Measurements from ENCODE around the gene ACRBP.

DNA sequence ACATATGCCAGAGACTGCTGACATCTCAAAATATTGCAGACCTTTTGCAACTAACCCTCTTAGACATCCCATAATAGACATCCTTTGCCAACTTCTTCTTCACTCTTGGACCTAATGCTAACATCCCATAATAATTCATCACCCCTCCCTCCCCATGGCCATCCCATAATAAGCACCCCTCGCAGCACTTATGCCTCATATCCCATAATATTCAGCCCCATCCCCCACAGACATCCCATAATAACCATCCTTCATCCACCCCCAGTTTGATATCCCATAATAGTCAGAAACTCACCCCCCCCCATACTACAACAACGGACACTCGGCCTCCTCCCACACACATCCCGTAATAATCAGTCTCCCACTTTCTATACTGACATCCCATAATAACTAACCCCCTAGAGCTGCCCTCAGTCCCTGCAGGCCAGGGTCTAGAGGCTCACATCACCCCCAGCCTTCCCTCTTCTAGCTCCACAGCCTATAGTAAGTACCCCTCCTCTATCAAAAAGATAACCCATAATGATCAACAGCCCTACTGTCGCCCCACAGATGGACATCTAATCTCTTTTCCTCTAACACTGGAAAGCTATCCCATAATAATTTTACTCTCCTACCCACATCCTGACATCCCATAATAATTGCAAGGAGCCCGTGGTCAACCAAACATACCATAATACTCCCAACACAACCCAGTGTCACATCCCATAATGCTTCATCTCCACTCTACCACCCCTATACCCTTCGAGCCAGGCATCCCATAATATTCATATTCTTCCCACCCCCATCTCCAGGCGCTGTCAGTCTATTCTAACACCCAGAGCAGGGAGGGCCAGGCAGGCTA lies 39.3 kb downstream of the ACRBP start:
- TF ChIP-seq EZH2 (IDR thresholded peaks at IDR 0.05; ENCODE audit: insufficient read depth, low read length) = no peak
- TF ChIP-seq, protein P1, sequence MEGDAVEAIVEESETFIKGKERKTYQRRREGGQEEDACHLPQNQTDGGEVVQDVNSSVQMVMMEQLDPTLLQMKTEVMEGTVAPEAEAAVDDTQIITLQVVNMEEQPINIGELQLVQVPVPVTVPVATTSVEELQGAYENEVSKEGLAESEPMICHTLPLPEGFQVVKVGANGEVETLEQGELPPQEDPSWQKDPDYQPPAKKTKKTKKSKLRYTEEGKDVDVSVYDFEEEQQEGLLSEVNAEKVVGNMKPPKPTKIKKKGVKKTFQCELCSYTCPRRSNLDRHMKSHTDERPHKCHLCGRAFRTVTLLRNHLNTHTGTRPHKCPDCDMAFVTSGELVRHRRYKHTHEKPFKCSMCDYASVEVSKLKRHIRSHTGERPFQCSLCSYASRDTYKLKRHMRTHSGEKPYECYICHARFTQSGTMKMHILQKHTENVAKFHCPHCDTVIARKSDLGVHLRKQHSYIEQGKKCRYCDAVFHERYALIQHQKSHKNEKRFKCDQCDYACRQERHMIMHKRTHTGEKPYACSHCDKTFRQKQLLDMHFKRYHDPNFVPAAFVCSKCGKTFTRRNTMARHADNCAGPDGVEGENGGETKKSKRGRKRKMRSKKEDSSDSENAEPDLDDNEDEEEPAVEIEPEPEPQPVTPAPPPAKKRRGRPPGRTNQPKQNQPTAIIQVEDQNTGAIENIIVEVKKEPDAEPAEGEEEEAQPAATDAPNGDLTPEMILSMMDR (IDR thresholded peaks at IDR 0.05; ENCODE audit: insufficient read depth, low read depth, low read length) = no peak
